NCI-H1694 (cell line): Measurements from ENCODE around the gene EIF3D.

Source experiments
- DNase-seq: peaks from one replicate; lab custom pipeline; 2025; lab: John Stamatoyannopoulos, UW

EIF3D gene

DNA sequence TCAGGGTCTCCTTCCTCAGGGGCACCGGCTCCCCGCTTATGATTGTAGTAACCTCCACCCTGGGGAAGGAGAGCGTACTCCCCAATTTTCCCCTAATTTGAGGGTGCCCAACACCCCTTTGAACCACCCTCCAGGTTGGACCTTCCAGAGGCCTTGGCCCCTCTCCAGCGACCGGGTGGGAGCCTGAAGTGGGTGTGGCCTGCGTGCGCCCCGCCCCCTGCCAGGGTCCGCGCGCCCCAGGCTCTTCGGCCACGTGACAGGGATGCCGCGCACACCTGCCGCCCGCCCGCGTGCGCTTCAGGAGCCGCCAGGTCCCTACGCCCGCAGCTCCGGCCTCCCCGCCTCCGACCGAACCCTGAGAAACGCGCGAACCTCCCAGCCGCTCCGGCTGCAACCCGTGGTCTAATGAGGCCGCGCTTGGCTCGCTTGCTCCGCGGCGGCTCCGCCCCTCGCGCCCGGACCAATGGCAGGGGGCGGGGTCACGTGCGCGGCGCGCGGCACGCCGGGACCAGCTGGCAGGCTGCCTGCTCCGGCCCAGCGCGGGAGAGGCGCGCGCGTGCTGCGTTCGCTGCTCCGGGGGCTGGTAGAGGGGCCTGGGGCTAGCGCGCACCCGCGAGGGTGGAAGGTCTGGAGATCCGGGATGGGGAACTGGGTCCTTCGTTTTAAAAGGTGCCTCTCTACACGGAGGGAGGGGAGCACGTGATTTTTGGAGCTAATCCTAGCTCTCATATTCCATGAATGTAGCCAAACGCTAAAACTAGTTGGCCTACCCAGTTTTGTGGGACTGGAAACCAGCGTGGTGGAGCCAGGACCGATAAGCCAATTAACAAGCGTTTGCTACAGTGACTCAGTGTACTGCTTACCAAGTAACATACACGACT lies 22.1 kb downstream of the EIF3D start, which contains the start of gene FOXRED2:
FOXRED2 (minus strand) TSS at position 404 of the 881 bp plus-strand sequence. CDS start 618 bp downstream, outside the sequence.
- DNase-seq: peak; percentile 57

DNA sequence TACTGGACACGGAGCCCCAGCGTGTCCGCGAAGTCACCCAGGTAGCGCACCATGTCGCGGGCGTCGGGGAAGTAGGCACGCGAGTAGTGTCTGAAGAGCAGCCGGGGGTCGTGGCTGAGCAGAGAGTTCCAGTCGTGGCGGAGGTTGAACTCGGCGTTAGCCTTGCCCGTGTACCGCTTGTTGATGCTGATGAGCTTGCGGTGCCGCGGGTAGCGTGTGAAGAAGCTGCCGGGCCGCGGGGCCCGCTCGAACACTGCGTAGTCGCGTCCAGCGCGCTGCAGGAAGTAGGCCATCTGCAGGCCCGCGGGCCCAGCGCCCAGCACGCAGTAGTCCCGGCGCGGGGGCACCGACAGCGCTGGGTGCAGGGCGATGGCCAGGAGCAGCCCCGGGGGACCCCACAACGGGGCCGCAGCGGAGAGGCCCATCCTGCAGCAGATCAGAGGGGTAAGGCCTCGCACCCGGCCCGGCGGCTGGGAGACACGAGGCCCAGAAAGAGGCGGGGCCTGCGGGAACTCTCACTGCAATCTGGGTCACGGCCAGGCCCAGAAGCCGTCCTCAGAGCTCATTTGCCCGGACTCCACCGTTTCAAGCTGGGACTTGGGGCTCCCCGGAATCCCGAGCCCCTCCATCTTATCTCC lies 22.8 kb downstream of the EIF3D start:
- DNase-seq: no peak

DNA sequence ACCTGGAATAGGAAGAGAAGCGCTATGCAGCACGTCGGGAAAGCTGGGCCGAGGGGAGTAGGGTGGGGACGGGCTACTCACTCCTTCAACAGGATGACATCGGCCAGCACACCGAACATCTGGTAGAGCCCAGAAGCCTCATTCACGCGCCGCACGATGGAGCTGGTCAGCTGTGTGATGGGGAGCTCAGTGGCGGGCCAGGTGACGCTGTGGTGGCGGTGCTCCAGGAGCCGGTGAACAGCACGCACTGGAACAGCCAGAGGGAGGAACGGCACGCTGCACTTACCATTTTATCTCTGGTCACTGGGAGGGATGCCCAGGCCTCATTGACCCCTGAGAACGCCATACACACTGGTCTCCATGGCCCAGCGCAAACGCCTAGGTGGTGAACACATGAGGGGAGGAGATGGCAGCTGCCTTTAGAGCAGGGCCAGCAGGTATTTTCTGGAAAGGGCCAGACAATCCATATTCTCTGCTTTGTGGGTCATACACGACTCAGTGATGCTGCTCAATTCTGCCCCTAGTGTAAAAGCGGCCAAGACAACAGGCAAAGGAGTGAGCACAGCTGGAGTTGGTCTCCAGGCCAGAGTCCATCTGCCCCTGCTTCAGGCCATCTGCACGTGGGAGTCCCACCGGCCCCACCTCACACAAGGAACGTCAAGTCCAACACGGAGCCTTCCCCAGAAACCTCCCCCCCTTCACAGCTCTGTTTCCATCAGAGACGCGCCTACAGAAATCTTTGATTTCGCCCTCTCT lies 30.9 kb downstream of the EIF3D start:
- DNase-seq: no peak

DNA sequence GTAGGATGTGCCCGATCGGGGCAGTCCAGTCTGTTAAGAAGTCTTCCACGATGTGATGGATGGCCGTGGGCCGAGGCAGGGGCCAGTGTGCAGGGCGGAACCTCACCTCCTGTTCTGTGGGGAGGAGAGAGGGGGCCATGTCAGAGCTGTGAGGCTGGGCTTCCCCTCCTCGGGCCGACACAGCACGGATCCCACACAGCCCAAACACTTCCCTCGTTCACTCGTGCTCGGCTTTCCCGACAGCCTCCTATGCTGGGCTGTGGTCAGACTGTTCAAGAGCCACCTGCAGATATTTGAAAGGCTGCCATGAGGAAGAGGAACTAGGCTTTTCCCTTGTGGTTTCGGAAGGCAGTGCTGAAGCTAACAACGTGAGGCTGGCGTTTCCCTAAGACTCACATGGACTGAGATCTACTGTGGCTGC lies 35.3 kb downstream of the EIF3D start:
- DNase-seq: no peak

- peak; percentile 60 for DNase-seq
Observed at GRCh38 chr22:36492109-36492508, 36.9 kb downstream of the EIF3D start.

- DNase-seq: no peak
Observed at GRCh38 chr22:36491155-36491554, 37.8 kb downstream of the EIF3D start.

DNA sequence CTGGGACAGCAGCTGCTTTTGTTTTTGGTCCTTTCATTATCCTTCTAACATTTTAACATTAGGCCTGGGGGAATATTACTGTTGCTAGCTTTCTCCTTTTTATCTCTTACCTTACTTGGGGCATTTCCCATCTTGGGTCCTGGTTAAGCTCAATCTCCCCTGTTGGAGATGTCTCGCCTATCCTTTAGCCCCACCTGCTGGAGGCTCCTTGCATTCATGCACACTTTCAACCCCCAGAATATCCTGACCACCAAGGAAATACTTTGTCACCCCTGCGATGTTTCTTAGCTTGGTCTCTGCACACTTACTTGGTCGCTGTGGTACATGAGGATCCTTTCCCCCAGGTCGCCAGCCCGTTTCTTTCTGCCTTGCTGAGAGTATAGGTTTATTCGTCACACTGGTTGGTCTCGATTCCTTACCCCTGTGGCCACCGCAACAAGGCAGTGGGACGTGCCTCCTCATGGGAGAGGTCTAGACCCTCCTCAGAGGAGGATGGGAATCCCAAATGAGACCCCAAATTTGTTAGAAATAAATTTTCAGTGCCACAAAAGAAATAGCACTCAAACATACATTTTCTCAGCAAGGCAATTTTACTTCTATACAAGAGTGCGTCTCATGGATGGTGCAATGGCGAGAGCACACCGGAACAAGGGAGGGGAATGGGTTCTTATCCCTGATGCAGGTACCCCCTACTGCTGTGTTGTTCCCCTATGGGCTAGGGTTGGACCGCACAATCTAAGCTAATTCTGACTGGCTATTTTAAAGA lies 42.2 kb downstream of the EIF3D start:
- peak; percentile 23 for DNase-seq

DNA sequence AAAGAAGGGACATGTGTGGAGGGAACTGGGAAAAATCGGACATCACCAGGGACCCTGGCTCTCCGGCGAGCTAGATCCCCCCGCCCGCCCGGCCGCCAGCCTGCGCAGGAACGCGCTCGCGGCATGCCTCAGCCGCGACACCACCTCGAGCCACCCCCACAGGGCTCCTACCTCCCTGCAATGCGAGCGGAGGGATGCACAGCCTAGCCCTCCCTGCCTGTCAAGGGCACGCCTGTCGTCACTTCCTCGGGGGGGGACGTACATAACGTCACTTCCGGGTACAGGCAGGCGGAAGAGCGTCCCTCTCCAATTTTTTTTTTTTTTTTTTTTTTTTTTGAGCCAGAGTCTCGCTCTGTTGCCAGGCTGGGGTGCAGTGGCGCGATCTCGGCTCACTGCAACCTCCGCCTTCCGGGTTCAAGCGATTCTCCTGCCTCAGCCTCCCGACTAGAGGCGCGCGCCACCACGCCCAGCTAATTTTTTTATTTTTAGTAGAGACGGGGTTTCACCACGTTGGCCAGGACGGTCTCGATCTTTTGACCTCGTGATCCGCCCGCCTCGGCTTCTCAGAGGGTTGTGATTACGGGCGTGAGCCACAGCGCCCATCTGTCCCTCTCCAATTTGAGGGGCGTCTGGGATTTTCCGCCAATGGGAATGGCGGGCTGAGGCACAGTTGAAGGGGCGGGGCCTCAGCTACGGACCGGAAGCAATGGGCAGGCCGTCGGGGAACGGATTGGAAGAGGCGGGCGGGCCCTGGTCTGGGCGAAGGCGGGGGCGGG lies 47.4 kb downstream of the EIF3D start, which contains the start of gene TXN2:
TXN2 (minus strand) TSS at position 248 of the 776 bp plus-strand sequence. CDS start 803 bp downstream, outside the sequence.
- DNase-seq: peak; percentile 85

GRCh38 chr22:36480941-36481392 lies 48.0 kb downstream of the EIF3D start:
- no peak for DNase-seq

GRCh38 chr22:36478966-36479365 lies 50.0 kb downstream of the EIF3D start:
- DNase-seq: no peak

DNA sequence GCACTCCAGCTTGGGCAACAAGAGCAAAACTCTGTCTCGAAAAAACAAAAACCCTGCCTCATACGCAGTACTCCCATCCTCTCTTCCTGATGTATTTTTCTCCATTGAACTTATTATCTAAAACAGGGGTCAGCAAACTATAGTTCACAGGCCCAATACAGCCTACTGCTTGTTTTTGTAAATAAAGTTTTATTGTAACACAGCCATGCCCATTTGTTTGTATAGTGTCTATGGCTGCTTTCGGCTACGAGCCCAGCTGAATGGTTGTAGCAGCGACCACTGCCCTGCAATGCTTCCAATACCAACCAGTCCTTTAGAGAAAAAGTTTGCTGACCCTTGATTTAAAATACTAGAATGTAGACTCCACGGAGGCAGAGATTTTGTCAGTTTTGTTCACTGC lies 53.6 kb downstream of the EIF3D start:
- DNase-seq: no peak

- DNase-seq: no peak
Observed at GRCh38 chr22:36472689-36473088, 56.3 kb downstream of the EIF3D start.

GRCh38 chr22:36471341-36471821 lies 57.6 kb downstream of the EIF3D start:
- DNase-seq: no peak

DNA sequence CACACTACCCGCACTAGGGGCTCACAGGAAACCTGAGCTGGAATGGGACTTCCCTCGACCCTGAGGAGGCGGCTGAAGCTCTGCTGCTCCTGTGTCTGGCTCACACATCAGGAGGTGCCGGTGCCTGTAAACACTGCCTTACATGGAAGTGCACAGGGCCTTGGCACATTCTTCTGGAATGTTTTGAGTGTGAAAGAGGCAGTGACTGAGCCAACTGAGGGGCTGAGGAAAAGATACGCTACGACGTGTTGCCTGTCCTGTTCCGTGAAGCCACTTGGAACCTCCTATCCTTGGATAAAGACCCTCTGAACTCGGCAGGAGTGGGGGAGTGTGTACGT lies 58.0 kb downstream of the EIF3D start:
- DNase-seq: no peak

- DNase-seq: peak; percentile 43
Observed at GRCh38 chr22:36470162-36470993, 58.6 kb downstream of the EIF3D start.

DNA sequence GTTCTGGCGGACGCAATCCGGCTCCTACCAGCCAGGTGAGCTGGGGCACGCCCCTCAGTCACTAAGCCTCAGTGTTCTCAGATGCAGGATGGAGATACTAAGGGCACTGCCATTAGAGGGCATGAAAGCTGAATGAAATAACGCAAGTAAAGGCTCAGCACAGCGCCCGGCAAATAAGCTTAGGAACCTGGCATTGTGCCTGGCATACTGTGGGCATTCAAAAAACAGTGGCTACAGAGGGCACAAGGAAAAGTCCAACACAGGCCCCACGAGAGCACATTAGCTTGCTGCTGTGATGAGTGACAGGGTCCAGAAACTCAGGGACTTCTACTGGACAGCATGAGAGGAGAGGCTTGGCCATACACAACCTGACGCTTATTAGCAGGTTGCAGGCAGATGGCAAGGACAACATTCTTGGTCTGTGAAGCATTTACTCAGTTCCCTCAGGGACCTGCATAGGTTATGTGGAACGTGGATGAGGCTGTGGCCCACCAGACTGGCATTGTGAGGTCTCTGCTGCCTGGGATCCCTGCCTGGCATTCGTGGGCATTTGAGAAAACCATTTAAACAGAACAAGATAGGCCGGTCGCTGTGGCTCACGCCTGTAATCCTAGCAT lies 59.8 kb downstream of the EIF3D start:
- DNase-seq: no peak

DNA sequence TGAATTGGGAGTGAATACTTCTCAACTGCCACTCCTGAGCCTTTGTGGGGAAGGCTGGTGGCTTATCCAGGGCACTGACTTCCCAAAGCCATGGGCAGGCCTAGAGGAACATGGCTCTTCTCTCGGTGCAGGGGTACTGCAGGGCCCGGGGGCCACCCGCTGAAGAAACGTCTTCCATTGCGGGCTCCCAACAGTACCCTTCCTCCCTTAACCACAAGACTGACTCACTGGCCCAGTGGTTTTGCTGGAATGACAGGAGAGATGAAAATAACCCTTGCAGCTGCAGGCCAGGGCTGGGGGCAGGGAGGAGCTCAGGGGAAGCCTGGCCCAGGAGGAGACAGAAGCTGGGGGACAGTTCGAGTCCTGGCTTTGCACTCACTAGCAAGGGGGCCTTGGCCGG lies 61.0 kb downstream of the EIF3D start:
- no peak for DNase-seq

DNA sequence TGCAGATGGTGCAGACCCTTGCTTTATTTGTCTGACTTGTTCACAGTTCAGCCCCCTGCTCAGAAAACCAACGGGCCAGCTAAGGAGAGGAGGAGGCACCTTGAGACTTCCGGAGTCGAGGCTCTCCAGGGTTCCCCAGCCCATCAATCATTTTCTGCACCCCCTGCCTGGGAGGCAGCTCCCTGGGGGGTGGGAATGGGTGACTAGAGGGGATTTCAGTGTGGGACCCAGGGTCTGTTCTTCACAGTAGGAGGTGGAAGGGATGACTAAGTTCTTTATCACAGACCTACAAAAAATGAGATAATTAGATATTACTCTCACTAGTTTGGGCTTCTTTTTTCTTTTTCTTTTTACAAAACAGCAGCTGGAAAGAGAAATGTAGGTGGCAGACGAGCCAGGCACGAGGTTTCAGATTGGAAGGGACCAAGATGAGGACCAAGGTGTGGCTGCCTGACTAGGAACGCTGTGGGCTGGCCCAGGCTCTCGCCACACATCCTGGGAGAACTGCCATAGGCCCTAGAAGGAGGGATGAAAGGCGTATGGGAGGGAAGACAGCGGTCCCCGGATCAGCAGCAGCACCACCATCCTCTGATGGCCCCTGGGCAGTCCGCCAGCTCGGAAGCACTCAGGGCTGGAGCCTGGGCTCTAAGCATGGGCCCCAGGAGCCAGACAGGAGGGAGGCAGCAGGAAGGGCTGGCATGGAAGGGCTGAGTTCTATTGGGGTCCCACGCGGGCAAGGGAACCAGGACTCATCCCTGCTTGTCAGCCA lies 61.7 kb downstream of the EIF3D start:
- no peak for DNase-seq

DNA sequence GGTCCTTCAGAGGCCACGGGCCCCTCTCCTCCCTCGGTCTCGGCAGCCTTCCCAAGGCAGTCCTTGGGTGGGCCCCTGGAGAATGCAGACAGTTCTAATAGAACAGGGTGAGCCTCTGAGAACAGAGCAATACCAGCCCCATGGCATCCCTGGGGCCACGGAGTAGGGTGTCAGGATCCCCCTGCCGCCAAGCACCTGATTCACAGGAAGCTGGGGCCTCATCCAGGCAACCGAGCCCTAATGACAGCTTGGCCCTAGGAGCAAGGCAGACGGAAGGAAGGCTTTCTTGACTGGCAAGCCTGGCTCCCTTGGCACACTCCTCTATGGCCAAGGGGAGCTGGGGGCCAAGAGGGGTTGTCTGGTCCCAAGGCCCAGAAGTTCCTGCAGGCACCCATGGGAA lies 62.7 kb downstream of the EIF3D start:
- no peak for DNase-seq
